CD4-positive, alpha-beta T cell treated with Interleukin-15 for 4 hours (primary cell): ENCODE results near the gene PTRH1.
A peak's percentile ranks its signal among the peaks of the same experiment; 100 is the strongest.
"Not testable (repeated sequence)": the region's sequence is repeated elsewhere in the genome, so short reads cannot be mapped to it uniquely, and the experiment has no call there.

Experiments used
- DNase-seq: peaks from one replicate; pipeline ENCODE4 v3.0.0-alpha.2; 2020; ENCODE audit warnings: low spot score

The PTRH1 gene

GRCh38 chr9:127715470-127716337 lies at the start of gene PTRH1, which contains the start of gene TTC16:
Gene PTRH1, minus strand, starts transcription at chr9:127715663. Its CDS starts 24 bp downstream, at chr9:127715639.
Gene TTC16, plus strand, starts transcription at chr9:127716079. Its CDS starts 67 bp downstream, at chr9:127716146.
- peak; percentile 95 for DNase-seq

- DNase-seq, result no peak
Observed at GRCh38 chr9:127763918-127764384, 48.5 kb upstream of the PTRH1 start.

- no peak for DNase-seq
Observed at GRCh38 chr9:127762111-127762676, 46.7 kb upstream of the PTRH1 start.

- no peak for DNase-seq
Observed at GRCh38 chr9:127761491-127761956, 46.1 kb upstream of the PTRH1 start.

- DNase-seq, result no peak
Observed at GRCh38 chr9:127761061-127761460, 45.6 kb upstream of the PTRH1 start.

- DNase-seq, result no peak
Observed at GRCh38 chr9:127758843-127759242, 43.4 kb upstream of the PTRH1 start.

GRCh38 chr9:127756776-127757175 lies 41.3 kb upstream of the PTRH1 start:
- DNase-seq, result not testable (repeated sequence)

GRCh38 chr9:127756233-127756632 lies 40.8 kb upstream of the PTRH1 start:
- DNase-seq, result no peak

GRCh38 chr9:127755061-127756060 lies 39.9 kb upstream of the PTRH1 start:
- DNase-seq, result no peak

GRCh38 chr9:127754099-127755060 lies 38.9 kb upstream of the PTRH1 start:
- DNase-seq, result no peak

- DNase-seq, result no peak
Observed at GRCh38 chr9:127753622-127754021, 38.2 kb upstream of the PTRH1 start.

GRCh38 chr9:127753148-127753547 lies 37.7 kb upstream of the PTRH1 start:
- no peak for DNase-seq

GRCh38 chr9:127751269-127752054 lies 36.0 kb upstream of the PTRH1 start:
- DNase-seq, result no peak

GRCh38 chr9:127749090-127749787 lies 33.8 kb upstream of the PTRH1 start:
- no peak for DNase-seq

- DNase-seq, result peak; percentile 30
Observed at GRCh38 chr9:127746959-127747569, 31.6 kb upstream of the PTRH1 start.

- DNase-seq, result no peak
Observed at GRCh38 chr9:127744398-127745110, 29.1 kb upstream of the PTRH1 start.

- no peak for DNase-seq
Observed at GRCh38 chr9:127742435-127743088, 27.1 kb upstream of the PTRH1 start.
